B cell (primary cell): ENCODE results near the gene TAF10. TPM values are rescaled to one million over a fixed set of nuclear protein-coding genes. Genes with fewer than 3 reads are reported as not detected.
A peak's percentile ranks its signal among the peaks of the same experiment; 100 is the strongest.

Experiments
- ATAC-seq: fragments of 200-7000 bp; cut with Tn5 transposase; one replicate; pipeline ENCODE4 v1.10.0; 2021; ENCODE audit warnings: low read depth, mild to moderate bottlenecking, moderate number of reproducible peaks, moderate library complexity
- CTCF ChIA-PET: fragments of 350-600 bp; sonication (Branson Sonifier 250); formaldehyde crosslinking; loops from one replicate; lab custom pipeline; 2021; ENCODE audit warnings: antibody characterized with exemption, inconsistent platforms; lab: Charles Lee
- POLR2A ChIA-PET: fragments of 350-600 bp; sonication (Branson Sonifier 250); formaldehyde crosslinking; loops from one replicate; lab custom pipeline; 2021; ENCODE audit warnings: antibody characterized with exemption; lab: Charles Lee
- DNase-seq: peaks from one replicate; pipeline ENCODE4 v3.0.0; 2013
- H2AFZ ChIP-seq: 2 replicates; pipeline ENCODE4 v1.6.1; 2012; ENCODE audit warnings: mild to moderate bottlenecking, low read depth, low read length; ENCODE audit not compliant: insufficient read depth, poor library complexity, severe bottlenecking
- H3K27ac ChIP-seq, 2 donors: 1 replicate in 1 of 2; 2 replicates in 1 of 2; pipeline ENCODE4 v1.5.1; 2012 to 2013; ENCODE audit warnings: low read length in 2 of 2, mild to moderate bottlenecking in 2 of 2, moderate library complexity in 1 of 2
- H3K27me3 ChIP-seq, 4 experiments: fragments of 200-600 bp in 1 of 4; sonication (generic) in 1 of 4; replicated peaks in 1 of 4; 1 replicate in 2 of 4; 2 replicates in 2 of 4; pipeline versions ENCODE4 v1.6.1 to v1.7.0; 2013 to 2016; ENCODE audit warnings: low read length in 3 of 4, mild to moderate bottlenecking in 2 of 4, mixed read lengths in 1 of 4, moderate library complexity in 1 of 4; ENCODE audit not compliant: insufficient read depth in 4 of 4, control insufficient read depth in 3 of 4; ENCODE audit errors: control extremely low read depth in 1 of 4
- H3K36me3 ChIP-seq, 2 experiments: replicated peaks in 1 of 2; 1 replicate in 1 of 2; 2 replicates in 1 of 2; pipeline versions ENCODE4 v1.6.1 to v1.7.1; 2013; ENCODE audit warnings: low read length in 1 of 2; ENCODE audit not compliant: insufficient read depth in 2 of 2, control insufficient read depth in 1 of 2; ENCODE audit errors: control extremely low read depth in 1 of 2, extremely low read depth in 1 of 2
- H3K4me1 ChIP-seq, 2 donors: fragments of 200-600 bp in 1 of 2; sonication (generic) in 1 of 2; 1 replicate in 1 of 2; 2 replicates in 1 of 2; pipeline versions ENCODE4 v1.5.1 to v1.6.1; 2013 to 2017; ENCODE audit warnings: low read length in 2 of 2; ENCODE audit not compliant: control insufficient read depth in 2 of 2, insufficient read depth in 2 of 2
- H3K4me2 ChIP-seq: replicated peaks from 2 replicates; pipeline ENCODE3; 2012; ENCODE audit warnings: mild to moderate bottlenecking, low read depth, low read length; ENCODE audit not compliant: poor library complexity, severe bottlenecking
- H3K4me3 ChIP-seq, 5 experiments: fragments of 200-600 bp in 1 of 5; sonication (generic) in 1 of 5; 1 replicate in 3 of 5; 2 replicates in 2 of 5; pipeline versions ENCODE4 v1.5.1 to v1.7.0; 2011 to 2016; ENCODE audit warnings: low read length in 4 of 5, mild to moderate bottlenecking in 4 of 5, low read depth in 2 of 5, control low read depth in 1 of 5, moderate library complexity in 1 of 5; ENCODE audit not compliant: insufficient read depth in 1 of 5; ENCODE audit errors: control extremely low read depth in 1 of 5, extremely low read depth in 1 of 5
- H3K79me2 ChIP-seq: fragments of 200-600 bp; sonication (generic); one replicate; pipeline ENCODE4 v1.6.0; 2016; ENCODE audit warnings: low read length; ENCODE audit not compliant: control insufficient read depth, insufficient read depth
- H3K9ac ChIP-seq: fragments of 200-600 bp; sonication (generic); 2 replicates; pipeline ENCODE4 v1.6.1; 2017; ENCODE audit warnings: mild to moderate bottlenecking, low read length, moderate library complexity
- H3K9me3 ChIP-seq, 3 donors: one replicate each; pipeline versions ENCODE4 v1.6.1 to v1.7.1; 2013; ENCODE audit warnings: low read length in 2 of 3; ENCODE audit not compliant: control insufficient read depth in 2 of 3, insufficient read depth in 1 of 3; ENCODE audit errors: control extremely low read depth in 1 of 3
- H4K20me1 ChIP-seq: 2 replicates; pipeline ENCODE4 v1.6.0; 2012; ENCODE audit warnings: mild to moderate bottlenecking, low read length; ENCODE audit not compliant: insufficient read depth, control insufficient read depth, poor library complexity, severe bottlenecking
- H3K27ac Mint-ChIP-seq: one replicate; pipeline ENCODE4 v1.8.0; 2021; ENCODE audit warnings: mixed read lengths
- H3K27me3 Mint-ChIP-seq: one replicate; pipeline ENCODE4 v1.8.0; 2021; ENCODE audit warnings: mixed read lengths
- H3K4me1 Mint-ChIP-seq: one replicate; pipeline ENCODE4 v1.8.0; 2021; ENCODE audit warnings: mixed read lengths
- H3K4me3 Mint-ChIP-seq: one replicate; pipeline ENCODE4 v1.8.0; 2021; ENCODE audit warnings: mixed read lengths
- H3K9me3 Mint-ChIP-seq: one replicate; pipeline ENCODE4 v1.8.0; 2022; ENCODE audit warnings: mixed read lengths; ENCODE audit not compliant: insufficient read depth
- EZH2 ChIP-seq: IDR thresholded peaks from 2 replicates; pipeline ENCODE4 v1.6.1; 2012; ENCODE audit warnings: borderline replicate concordance, low read depth, mild to moderate bottlenecking, moderate library complexity, low read length; ENCODE audit not compliant: insufficient read depth, poor library complexity, severe bottlenecking
- WGBS: methylation state at CpG from one replicate; pipeline ENCODE4 v1.1.5; 2013; ENCODE audit warnings: missing lambda C conversion rate; ENCODE audit not compliant: insufficient coverage; 5-methylcytosine and 5-hydroxymethylcytosine counted together
- intact Hi-C: fragments of 100-400 bp; cut with micrococcal nuclease; formaldehyde crosslinking; loops from one replicate; pipeline ENCODE4 v1.10.0; 2022
- polyA plus RNA-seq: library from polyadenylated mRNA; depleted of rRNA; stranded (reverse); fragments of >200 nt; gene quantifications from 2 replicates; pipeline ENCODE4 v1.2.3, GENCODE V29; 2012
- total RNA-seq, 2 donors: library from RNA; stranded (reverse); fragments of 120-200 nt in 1 of 2; gene quantifications; 1 replicate in 1 of 2; 2 replicates in 1 of 2; pipeline versions ENCODE4 v1.2.3 to v1.2.4, GENCODE V29; 2013 to 2022
- TF ChIP-seq, protein P1 (sequence below): fragments of 200-600 bp; IDR thresholded peaks from one replicate; pipeline ENCODE4 v1.8.0; 2022; ENCODE audit warnings: antibody characterized with exemption, mild to moderate bottlenecking

TAF10 gene
- total and polyA plus RNA-seq, 2 donors (not counting 1 experiment from before 2014, with no cell fraction given): 114 to 156 TPM

GRCh38 chr11:6621711-6622211, 9.7 kb upstream of the TAF10 start:
- peaks cover 0 to 5% of the 10 kb centered on the region in 2 experiments for H3K36me3 ChIP-seq
- no peak overlapping the region for H3K27ac ChIP-seq
- Mint-ChIP-seq H3K4me1 (peaks cover 5% of the 10 kb centered on the region), H3K27ac (no peak overlapping the region), H3K4me3 (no peak overlapping the region), H3K9me3 (no peaks in the 10 kb centered on the region), H3K27me3 (no peaks in the 10 kb centered on the region)
- H2AFZ ChIP-seq: no peak overlapping the region
- no peaks in the 10 kb centered on the region for H4K20me1 ChIP-seq
- DNase-seq: no peak
- CTCF ChIA-PET: interaction anchor here (0.9 to 2.3 kb wide), 3 partner anchors 9 to 134 kb away, joined by 4 to 12 read pairs (median 12); partner anchors contain the start of gene TAF10
- intact Hi-C loops: no loop called here
- no peak overlapping the region for H3K4me2 ChIP-seq
- H3K9me3 ChIP-seq: no peaks in the 10 kb centered on the region
- ATAC-seq: no peak
- no peak overlapping the region for H3K9ac ChIP-seq
- no peak overlapping the region for H3K4me3 ChIP-seq
- 95% methylated on average over 16 of the region's 16 CpGs for WGBS
- peaks cover 19 to 33% of the 10 kb centered on the region in 2 donors for H3K4me1 ChIP-seq
- TF ChIP-seq, protein P1, sequence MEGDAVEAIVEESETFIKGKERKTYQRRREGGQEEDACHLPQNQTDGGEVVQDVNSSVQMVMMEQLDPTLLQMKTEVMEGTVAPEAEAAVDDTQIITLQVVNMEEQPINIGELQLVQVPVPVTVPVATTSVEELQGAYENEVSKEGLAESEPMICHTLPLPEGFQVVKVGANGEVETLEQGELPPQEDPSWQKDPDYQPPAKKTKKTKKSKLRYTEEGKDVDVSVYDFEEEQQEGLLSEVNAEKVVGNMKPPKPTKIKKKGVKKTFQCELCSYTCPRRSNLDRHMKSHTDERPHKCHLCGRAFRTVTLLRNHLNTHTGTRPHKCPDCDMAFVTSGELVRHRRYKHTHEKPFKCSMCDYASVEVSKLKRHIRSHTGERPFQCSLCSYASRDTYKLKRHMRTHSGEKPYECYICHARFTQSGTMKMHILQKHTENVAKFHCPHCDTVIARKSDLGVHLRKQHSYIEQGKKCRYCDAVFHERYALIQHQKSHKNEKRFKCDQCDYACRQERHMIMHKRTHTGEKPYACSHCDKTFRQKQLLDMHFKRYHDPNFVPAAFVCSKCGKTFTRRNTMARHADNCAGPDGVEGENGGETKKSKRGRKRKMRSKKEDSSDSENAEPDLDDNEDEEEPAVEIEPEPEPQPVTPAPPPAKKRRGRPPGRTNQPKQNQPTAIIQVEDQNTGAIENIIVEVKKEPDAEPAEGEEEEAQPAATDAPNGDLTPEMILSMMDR: no peak
- no peak for TF ChIP-seq EZH2
- H3K79me2 ChIP-seq: peaks cover 24% of the 10 kb centered on the region
- H3K27me3 ChIP-seq: no peaks in the 10 kb centered on the region
- POLR2A ChIA-PET: interaction anchor here (1.1 to 2.1 kb wide), 4 partner anchors 9 to 140 kb away, joined by 4 to 7 read pairs (median 6); partner anchors contain the start of genes ARFIP2, TAF10 and TIMM10B

DNA sequence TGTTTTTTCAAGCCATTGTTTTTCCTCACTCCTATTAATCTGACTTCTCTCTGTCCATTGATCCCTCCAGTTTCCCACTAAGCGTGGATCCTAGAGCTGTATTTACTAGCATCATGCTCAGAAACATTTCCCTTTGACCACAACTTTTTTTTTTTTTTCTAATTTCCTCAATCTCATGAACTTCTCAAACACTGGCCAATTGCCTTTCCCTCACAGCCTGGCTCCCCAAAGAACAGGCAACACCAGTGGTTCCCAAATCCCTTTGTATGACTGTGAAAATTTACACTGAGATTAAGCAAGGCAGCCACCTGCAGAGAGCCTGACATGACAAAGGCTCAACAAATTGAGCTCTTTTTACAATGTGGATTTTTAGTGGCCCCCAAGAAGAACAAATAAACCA, 8.6 kb upstream of the TAF10 start:
- Histone ChIP-seq H3K4me2 (no peak overlapping the region), H3K9ac (no peak overlapping the region), H3K36me3 (peaks cover 0 to 15% of the 10 kb centered on the region in 2 experiments), H3K27me3 (no peaks in the 10 kb centered on the region), H3K4me3 (no peak overlapping the region), H2AFZ (no peak overlapping the region), H3K9me3 (no peaks in the 10 kb centered on the region), H3K79me2 (peaks cover 34% of the 10 kb centered on the region), H4K20me1 (no peaks in the 10 kb centered on the region), H3K4me1 (peaks cover 19 to 33% of the 10 kb centered on the region in 2 donors), H3K27ac (peak overlapping the region in 1 of 2 donors; percentile 94)
- Mint-ChIP-seq H3K27ac (no peak overlapping the region), H3K27me3 (no peaks in the 10 kb centered on the region), H3K9me3 (no peaks in the 10 kb centered on the region), H3K4me3 (no peak overlapping the region), H3K4me1 (peaks cover 8% of the 10 kb centered on the region)
- intact Hi-C loops: no loop called here
- CTCF ChIA-PET: interaction anchor here (0.7 to 4.4 kb wide), 5 partner anchors 8 to 241 kb away, joined by 3 to 28 read pairs (median 12); partner anchors contain the start of genes ILK and TAF10
- whole genome bisulfite sequencing: 83% methylated on average over 1 of the region's 1 CpG
- DNase-seq: no peak
- ATAC-seq: no peak
- TF ChIP-seq EZH2: no peak
- TF ChIP-seq, protein P1: no peak
- POLR2A ChIA-PET: interaction anchor here (1.9 to 2.1 kb wide), 2 partner anchors 9 to 13 kb away, joined by 6 to 7 read pairs; partner anchors contain the start of gene TAF10
